ENCODE measurements around the gene DEAF1.
"Not testable (repeated sequence)": the region's sequence is repeated elsewhere in the genome, so short reads cannot be mapped to it uniquely, and the experiment has no call there.

Gene DEAF1, protein sequence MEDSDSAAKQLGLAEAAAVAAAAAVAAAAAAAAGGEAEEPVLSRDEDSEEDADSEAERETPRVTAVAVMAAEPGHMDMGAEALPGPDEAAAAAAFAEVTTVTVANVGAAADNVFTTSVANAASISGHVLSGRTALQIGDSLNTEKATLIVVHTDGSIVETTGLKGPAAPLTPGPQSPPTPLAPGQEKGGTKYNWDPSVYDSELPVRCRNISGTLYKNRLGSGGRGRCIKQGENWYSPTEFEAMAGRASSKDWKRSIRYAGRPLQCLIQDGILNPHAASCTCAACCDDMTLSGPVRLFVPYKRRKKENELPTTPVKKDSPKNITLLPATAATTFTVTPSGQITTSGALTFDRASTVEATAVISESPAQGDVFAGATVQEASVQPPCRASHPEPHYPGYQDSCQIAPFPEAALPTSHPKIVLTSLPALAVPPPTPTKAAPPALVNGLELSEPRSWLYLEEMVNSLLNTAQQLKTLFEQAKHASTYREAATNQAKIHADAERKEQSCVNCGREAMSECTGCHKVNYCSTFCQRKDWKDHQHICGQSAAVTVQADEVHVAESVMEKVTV

DNA sequence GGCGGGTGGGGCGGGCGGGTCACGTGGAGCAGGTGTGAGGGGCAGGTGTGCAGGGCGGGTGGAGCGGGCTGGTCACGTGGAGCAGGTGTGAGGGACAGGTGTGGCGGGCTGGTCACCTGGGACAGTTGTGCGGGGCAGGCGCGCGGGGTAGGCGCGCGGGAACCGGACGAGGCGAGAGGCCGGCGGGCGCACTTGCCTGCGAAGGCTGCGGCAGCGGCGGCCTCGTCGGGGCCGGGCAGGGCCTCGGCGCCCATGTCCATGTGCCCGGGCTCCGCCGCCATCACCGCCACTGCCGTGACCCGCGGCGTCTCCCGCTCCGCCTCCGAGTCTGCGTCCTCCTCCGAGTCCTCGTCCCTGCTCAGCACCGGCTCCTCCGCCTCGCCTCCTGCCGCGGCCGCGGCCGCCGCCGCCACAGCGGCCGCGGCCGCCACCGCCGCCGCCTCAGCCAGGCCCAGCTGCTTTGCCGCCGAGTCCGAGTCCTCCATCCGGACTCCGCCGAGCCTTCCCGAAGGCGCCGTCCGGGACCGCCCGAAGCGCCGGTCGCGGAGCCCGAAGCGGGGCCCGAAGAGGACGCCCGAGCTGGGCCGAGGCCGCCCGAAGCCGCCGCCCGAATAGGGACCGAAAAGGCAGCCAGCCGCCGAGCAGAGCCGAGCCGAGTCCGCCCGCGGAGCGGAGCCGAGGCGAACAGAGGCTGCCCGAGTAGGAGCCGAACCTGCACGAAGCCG is at the start of gene DEAF1:
DEAF1 (minus strand) TSS at position 660 of the 725 bp plus-strand sequence; CDS start at position 485, 175 bp downstream.
- DNase-seq (ENCODE audit: low spot score): peak; percentile 94

DNA sequence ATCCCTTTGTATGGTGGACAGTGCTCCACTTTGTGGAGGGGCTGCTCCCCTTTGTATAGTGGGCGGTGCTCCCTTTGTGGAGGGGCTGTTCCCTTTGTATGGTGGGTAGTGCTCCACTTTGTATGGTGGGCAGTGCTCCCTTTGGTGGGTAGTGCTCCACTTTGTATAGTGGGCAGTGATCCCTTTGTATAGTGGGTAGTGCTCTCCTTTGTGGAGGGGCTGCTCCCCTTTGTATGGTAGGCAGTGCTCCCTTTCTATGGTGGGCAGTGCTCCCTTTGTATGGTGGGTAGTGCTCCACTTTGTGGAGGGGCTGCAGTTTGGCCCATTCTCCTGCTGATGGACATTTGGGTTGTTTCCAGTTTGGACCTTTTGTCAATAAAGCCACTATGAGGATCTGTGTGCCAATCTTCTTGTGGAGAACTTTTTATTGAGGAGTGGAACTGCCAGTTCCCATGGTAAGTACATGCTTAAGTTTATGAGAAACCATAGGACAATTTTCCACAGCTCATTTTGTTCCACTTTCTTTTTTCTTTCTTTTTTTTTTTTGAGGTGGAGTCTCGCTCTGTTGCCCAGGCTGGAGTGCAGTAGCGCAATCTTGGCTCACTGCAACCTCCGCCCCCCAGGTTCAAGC is 47.7 kb upstream of the DEAF1 start:
- DNase-seq (ENCODE audit: low spot score): no peak

DNA sequence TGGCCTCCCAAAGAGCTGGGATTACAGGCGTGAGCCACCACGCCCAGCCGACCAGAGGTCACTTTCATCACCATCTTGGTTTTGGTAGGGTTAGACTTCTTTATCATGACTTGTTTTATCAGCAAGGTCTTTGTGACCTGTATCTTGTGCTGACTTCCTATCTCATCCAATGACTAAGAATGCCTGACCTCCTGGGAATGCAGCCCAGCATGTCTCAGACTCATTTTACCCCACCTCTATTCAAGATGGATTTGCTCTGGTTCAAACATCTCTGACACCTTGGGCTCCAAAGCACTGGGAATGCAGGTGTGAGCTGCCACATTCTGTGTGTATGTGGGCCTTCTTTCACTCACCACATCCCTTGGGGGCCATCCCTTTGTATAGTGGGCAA is 47.1 kb upstream of the DEAF1 start:
- no peak for DNase-seq (ENCODE audit: low spot score)

DNA sequence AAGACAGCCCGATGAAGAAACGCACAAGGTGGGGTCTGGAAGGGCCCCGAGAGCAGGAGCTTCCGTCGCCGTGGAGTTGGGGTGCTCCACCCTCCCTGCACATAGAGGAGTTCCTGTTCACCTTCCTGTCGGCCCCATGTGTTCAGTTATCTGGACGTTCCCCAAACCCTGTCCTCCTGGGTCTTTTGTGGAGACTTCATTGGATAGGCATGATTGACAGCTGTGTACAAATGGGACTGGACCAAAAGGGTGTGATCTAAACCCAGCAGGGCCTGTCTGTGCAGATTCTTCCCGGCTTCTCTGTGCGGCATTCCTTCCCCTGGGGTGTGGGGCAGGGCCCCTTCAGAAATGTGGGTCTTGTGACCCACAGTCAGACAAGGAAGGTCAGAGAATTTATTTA is 42.9 kb upstream of the DEAF1 start:
- not testable (repeated sequence) for DNase-seq (ENCODE audit: low spot score)

DNA sequence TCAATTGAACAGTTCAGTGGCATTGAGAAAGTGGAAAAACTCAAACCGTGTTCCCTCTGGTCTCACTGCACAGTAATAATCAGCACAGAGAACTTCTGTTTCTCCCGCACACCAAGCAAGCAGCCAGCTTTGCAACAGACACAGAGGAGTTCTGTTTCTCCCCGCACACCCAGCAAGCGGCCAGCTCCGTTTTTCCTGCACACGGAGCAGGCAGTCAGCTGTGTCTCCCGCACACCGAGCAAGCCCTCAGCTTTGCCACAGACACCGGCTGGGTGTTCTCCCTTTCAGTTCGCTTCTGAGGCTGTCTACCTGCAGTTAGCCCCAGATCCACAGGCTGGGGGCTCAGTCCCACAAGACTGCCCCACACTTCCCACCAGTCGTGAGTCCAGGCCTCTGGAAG is 42.3 kb upstream of the DEAF1 start:
- no peak for DNase-seq (ENCODE audit: low spot score)

DNA sequence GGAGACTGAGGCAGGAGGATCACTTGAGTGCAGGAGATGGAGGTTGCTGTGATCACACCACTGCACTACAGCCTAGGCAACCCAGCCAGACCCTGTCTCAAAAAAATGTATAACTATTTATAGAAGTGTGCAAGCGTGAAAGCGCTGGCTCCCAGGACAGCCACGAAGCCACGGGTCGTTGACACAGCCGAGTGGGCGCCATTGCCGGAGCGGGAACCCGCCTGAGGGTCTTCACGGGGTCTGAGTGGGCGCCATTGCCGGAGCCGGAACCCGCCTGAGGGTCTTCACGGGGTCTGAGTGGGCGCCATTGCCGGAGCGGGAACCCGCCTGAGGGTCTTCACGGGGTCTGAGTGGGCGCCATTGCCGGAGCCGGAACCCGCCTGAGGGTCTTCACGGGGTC is 39.5 kb upstream of the DEAF1 start:
- not testable (repeated sequence) for DNase-seq (ENCODE audit: low spot score)

DNA sequence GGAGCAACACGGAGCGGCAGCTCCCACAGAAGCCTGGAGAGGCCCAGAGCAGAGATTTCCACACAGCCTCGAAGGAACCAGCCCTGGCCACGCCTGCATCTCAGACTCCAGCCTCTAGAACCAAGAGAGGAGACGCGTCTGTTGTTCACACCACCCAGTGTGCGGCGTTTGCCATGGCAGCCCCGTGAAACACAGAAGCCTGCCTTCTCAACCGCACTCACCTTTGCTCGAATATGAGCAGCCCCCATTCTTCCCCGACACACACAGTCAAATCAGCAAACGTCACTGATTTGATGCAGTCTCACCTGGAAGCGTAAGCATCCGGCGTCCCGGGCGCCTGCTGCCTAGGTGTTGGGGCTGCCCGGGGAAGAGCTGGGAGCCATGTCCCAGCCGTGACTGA is 38.0 kb upstream of the DEAF1 start:
- no peak for DNase-seq (ENCODE audit: low spot score)

DNA sequence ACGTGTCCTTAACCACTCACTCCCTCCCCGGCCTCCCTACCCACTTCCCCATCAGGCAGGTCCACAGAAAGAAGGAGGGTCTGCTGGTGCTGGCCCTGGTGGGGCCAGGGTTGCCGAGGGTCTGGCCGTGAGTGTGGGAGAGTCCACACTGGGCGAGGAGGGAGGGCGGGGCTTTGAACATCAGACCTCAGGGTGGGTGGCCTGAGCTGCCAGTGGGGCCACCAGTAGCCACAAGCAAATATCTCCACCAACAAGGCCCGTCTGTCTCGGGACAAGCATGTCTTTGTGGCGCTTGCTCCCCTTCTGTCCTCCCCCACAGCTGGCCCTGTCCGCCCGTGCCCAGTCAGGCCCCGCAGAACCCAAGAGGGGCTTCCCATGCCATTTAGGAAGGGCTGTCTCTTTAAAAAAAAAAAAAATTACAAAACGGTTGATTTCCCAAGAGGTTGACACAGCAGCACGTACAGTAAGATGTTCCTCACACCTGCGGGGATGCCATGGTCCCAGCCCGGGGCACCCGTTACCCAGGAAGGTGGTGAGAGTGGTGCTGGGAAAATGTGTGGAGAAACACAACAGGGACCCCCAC is 34.6 kb upstream of the DEAF1 start:
- peak; percentile 94 for DNase-seq (ENCODE audit: low spot score)

DNA sequence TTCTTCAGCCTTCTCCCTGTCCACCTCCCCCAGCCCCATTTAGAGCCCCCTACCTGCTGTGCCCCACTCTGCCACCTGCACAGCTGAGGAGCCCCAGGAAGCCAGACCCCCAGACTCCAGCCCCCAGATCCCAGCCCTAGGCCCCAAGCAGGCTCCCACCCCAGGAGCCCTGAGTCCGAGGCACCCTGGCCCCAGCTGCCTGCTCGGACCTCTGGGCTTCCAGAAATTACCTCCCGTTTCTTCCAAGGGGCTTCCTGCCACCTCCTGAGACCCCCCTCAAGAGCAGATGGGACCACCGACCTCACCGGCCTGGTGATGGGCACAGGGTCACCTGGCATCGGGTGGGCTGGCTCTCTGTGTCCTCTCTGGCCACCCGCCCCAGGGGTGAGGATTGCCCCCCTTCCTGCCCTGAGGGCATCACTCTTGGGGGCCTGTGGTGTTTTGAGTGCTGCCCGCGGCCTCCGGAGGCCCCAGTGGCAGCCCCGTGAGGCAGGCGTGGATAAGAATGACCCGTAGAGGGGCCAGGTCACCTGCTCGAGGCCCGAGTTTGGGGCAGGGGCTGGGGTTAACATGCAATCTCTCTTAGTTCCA is 34.0 kb upstream of the DEAF1 start:
- no peak for DNase-seq (ENCODE audit: low spot score)

DNA sequence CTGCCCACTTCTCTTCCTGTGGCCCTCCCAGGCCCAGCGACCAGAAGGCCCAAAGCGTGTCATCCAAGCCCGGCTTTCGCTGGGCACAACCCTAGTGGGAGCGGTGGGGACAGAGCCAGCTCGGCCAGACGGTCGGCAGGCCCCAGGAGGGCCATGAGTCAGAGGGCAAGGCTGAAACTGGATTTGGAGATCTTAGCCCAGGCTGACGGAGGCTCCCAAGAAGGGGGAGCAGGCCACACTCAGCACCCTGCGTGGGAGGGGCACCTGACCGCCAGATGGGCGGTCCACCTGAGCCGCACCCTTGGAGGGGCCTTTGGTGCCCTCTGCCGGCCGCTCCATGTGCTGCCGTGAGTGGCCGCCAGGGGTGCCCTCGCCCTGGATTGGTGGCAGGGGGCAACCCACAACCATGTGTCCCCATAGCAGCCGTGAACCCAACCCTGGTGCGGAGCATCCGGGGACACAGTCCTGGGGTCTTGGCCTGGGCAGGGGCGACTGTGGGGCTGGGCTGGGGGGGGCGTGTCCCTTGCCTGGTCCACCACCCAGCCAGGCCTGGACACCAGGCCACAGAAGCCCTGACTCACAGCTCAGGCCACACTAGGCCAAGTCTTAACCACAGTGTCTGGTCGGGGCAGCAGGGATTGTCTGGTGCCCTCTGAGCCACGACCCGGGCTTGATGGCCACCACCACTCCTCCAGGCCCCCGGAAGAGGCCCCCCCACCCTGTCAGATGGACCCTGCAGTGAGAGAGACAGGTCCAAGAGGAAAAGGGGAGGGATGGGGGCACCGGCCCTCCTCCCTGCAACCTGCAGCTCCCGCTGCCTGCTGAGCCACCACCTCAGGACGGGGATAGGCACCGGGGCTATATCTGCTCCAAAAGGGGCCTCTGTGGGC is 33.1 kb upstream of the DEAF1 start:
- DNase-seq (ENCODE audit: low spot score): peak; percentile 69

DNA sequence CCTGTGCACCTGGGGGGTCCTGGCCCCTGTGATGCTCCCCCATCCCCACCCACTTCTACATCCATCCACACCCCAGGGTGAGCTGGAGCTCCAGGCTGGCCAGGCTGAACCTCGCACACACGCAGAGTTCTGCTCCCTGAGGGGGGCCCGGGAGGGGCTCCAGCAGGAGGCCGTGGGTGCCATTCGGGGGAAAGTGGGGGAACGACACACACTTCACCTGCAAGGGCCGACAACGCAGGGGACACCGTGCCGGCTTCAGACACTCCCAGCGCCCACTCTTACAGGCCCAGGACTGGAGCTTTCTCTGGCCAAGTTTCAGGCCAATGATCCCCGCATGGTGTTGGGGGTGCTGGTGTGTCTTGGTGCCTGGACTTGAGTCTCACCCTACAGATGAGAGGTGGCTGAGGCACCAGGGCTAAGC is 32.3 kb upstream of the DEAF1 start:
- no peak for DNase-seq (ENCODE audit: low spot score)

DNA sequence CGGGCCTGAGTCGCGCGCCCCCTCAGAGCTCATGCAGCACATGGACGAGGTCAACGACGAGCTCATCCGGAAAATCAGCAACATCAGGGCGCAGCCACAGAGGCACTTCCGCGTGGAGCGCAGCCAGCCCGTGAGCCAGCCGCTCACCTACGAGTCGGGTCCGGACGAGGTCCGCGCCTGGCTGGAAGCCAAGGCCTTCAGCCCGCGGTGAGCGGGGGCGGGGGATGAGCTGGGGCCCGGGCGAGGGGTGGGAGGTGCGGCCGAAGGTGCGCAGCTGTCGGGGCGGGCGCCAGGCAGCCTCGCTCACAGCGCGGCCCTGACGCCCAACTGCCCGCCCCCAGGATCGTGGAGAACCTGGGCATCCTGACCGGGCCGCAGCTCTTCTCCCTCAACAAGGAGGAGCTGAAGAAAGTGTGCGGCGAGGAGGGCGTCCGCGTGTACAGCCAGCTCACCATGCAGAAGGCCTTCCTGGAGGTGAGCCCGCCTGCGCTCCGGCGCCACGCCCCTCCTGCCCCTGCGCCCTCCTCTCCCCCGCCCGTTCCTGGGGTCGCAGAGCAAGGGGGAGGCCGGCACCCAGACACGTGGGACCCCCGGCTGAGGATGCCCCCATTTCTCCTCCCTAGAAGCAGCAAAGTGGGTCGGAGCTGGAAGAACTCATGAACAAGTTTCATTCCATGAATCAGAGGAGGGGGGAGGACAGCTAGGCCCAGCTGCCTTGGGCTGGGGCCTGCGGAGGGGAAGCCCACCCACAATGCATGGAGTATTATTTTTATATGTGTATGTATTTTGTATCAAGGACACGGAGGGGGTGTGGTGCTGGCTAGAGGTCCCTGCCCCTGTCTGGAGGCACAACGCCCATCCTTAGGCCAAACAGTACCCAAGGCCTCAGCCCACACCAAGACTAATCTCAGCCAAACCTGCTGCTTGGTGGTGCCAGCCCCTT is 31.5 kb upstream of the DEAF1 start:
- DNase-seq (ENCODE audit: low spot score): no peak

DNA sequence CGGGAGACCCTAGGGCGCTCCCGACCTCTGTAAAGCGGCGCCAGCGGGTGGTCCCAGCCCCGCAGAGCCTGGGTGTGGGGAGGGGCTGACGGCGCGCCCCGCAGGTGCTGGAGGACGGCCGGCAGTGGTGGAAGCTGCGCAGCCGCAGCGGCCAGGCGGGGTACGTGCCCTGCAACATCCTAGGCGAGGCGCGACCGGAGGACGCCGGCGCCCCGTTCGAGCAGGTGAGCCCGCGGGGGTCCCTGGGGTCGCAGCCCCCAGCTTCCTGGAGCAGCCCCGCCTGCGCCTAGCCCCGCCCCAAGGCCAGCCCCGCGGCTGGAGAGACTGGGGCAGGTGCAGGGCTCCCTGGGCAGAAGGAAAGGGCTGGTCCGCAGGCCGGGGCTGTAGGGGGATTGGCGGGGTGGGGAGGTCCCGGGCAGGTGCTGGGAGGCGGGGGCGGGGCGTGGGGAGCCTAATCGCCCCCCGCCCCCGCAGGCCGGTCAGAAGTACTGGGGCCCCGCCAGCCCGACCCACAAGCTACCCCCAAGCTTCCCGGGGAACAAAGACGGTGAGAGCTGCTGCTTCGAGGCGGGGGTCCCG is 30.7 kb upstream of the DEAF1 start:
- no peak for DNase-seq (ENCODE audit: low spot score)

DNA sequence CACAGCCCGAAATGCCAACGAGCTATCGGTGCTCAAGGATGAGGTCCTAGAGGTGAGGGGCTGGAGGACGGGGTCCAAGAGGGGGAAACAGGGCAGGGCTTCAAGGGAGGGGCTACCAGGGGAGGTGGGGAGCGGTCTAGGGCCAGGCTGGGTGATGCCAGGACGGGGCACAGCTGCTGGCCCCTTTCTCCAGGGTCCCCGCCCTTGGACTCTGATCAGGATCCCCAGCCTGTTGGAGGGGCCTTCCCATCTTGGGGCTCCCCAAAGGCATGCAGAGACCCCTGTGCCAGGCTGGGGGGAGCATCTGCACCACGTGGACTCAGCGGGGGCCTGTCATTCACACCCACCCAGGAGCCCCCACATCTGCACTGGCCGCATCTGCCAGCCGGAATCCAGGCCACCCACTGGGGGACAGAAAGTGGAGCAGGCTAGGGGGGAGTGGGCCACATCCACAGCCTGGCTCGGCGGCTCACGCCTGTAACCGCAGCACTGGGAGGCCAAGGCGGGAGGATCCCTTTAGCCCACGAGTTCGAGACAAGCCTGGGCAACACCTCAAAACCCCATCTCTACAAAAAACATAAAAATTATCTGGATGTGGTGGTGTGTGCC is 29.9 kb upstream of the DEAF1 start:
- DNase-seq (ENCODE audit: low spot score): no peak

DNA sequence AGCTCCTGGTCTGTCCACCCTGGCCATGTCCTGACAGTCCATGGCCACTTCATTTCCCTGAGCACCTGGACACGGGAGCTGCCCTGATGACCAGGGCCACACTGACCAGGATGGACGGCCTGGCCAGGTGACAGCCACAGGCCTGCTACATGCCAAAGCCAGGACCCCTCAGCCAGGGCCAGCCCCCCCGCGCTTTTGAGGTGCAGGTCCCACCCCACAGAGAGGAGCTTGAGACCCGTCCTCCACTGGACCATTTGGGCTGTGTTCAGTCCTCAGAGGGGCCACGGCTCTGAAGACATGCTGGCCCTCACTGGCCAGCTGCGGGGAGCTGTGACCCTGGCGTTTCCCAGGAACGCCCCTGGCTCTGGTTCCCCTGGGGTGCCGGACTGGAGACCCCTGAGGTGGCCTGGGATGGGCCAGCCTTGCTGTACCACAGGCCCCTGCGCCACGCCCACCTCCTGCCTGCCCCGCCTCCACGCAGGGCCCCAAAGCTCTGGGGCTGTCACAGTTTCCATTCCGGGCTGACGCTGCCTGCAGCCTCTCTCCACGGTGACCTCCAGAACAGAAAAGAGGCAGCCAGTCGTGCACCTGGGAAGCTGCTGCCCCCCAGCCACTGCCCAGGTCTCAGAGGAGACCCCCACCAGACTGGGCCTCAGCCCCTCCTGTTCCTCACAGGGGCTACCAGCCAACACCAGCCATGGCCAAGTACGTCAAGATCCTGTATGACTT is 29.2 kb upstream of the DEAF1 start:
- no peak for DNase-seq (ENCODE audit: low spot score)

DNA sequence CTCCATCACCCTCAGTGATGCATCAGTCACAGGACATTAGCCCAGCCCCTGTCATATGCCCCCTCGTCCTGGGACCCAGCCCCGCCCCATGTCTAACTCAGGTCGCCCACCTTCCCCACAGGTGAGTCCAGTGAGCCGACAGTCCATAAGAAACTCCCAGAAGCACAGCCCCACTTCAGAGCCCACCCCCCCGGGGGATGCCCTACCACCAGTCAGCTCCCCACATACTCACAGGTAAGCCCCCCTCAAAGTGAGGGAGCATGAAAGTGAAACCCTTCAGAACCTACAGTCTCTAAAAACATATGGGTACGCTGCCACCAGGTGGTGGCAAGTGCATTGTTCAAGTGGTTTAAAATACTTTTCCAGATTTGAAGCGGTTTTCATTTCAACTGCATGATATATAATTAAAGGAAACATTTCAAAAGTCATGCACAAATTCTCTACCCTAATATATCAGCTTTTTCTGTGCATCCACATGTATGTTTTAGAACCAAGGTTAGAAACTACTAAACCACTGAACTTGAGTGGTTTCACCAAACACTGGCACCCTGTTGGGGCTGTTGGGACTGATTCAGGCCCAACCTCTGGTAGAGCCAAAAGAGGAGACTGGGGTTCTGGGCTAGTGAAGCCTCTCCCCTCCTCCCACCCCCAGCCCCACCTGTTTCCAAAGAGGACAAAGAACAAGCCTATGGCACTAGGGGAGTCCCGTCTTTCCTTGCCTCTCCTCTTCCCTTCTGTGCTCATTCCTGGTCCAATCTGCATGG is 28.3 kb upstream of the DEAF1 start:
- DNase-seq (ENCODE audit: low spot score): peak; percentile 36

DNA sequence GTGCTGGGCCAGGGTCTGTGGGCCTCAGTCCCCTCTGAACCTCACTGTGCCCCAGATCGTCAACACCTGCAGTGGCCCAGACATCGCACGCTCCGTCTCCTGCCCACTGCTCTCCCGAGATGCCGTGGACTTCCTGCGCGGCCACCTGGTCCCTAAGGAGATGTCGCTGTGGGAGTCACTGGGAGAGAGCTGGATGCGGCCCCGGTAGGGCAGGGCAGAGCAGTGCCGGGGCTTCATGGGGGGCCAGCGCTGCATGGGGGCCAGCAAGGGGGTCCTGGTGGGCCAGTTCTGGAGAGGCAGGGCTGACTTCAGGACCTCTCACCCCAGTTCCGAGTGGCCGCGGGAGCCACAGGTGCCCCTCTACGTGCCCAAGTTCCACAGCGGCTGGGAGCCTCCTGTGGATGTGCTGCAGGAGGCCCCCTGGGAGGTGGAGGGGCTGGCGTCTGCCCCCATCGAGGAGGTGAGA is 27.4 kb upstream of the DEAF1 start:
- no peak for DNase-seq (ENCODE audit: low spot score)

All from putamen (tissue), 1 donor.